Loucy (cell line): ENCODE results near the gene NTHL1.

Experiments used
- H2AFZ ChIP-seq: fragments of 200-600 bp; sonication (generic); 2 replicates; pipeline ENCODE4 v1.6.0; 2016; ENCODE audit warnings: antibody characterized with exemption, mild to moderate bottlenecking, low read length, moderate library complexity
- H3F3A ChIP-seq: fragments of 200-600 bp; 2 replicates; pipeline ENCODE4 v1.6.0; 2016; ENCODE audit warnings: antibody characterized with exemption, low read depth, mild to moderate bottlenecking
- H3K27me3 ChIP-seq: fragments of 200-600 bp; sonication (generic); 2 replicates; pipeline ENCODE4 v1.6.1; 2014; ENCODE audit warnings: low read length, mild to moderate bottlenecking; ENCODE audit not compliant: insufficient read depth, poor library complexity, severe bottlenecking
- H3K36me3 ChIP-seq: fragments of 200-600 bp; sonication (generic); 2 replicates; pipeline ENCODE4 v1.6.1; 2016; ENCODE audit warnings: low read length; ENCODE audit not compliant: insufficient read depth
- H3K4me1 ChIP-seq: fragments of 200-600 bp; sonication (generic); 2 replicates; pipeline ENCODE4 v1.5.1; 2014; ENCODE audit warnings: low read length, mild to moderate bottlenecking; ENCODE audit not compliant: insufficient read depth, poor library complexity, severe bottlenecking
- H3K4me2 ChIP-seq: fragments of 200-600 bp; sonication (generic); 2 replicates; pipeline ENCODE4 v1.6.0; 2014; ENCODE audit warnings: antibody characterized with exemption, low read length, low read depth, mild to moderate bottlenecking; ENCODE audit not compliant: poor library complexity, severe bottlenecking
- H3K4me3 ChIP-seq: fragments of 200-600 bp; sonication (generic); 2 replicates; pipeline ENCODE4 v1.5.1; 2014; ENCODE audit warnings: low read length, mild to moderate bottlenecking, mixed read lengths; ENCODE audit not compliant: poor library complexity, severe bottlenecking
- H3K79me2 ChIP-seq: fragments of 200-600 bp; sonication (generic); 2 replicates; pipeline ENCODE4 v1.6.1; 2014; ENCODE audit warnings: low read length; ENCODE audit not compliant: insufficient read depth
- H3K9ac ChIP-seq: fragments of 200-600 bp; sonication (generic); 2 replicates; pipeline ENCODE4 v1.6.0; 2014; ENCODE audit warnings: mild to moderate bottlenecking, low read depth, low read length, moderate library complexity; ENCODE audit not compliant: poor library complexity, severe bottlenecking
- H3K9me2 ChIP-seq: fragments of 200-600 bp; sonication (generic); replicated peaks from 2 replicates; pipeline ENCODE4 v1.6.1; 2016; ENCODE audit warnings: low read depth, low read length, mixed read lengths
- H3K9me3 ChIP-seq: fragments of 200-600 bp; sonication (generic); 2 replicates; pipeline ENCODE4 v1.6.1; 2014; ENCODE audit warnings: mild to moderate bottlenecking, antibody characterized with exemption, low read length, low read depth; ENCODE audit not compliant: insufficient read depth
- H4K20me1 ChIP-seq: fragments of 200-600 bp; sonication (generic); 2 replicates; pipeline ENCODE4 v1.6.0; 2014; ENCODE audit warnings: antibody characterized with exemption, low read length, mild to moderate bottlenecking; ENCODE audit not compliant: insufficient read depth, poor library complexity, severe bottlenecking
- EZH2phosphoT487 ChIP-seq: fragments of 200-600 bp; IDR thresholded peaks from 2 replicates; pipeline ENCODE4 v1.6.1; 2018; ENCODE audit warnings: antibody characterized with exemption, mild to moderate bottlenecking, moderate library complexity, borderline replicate concordance
- TF ChIP-seq, protein P1 (sequence below): fragments of 200-600 bp; sonication (generic); conservative IDR thresholded peaks from 2 replicates; pipeline ENCODE4 v1.5.1; 2014; ENCODE audit warnings: mild to moderate bottlenecking, antibody characterized with exemption, low read length

The NTHL1 gene

GRCh38 chr16:2078691-2079090 lies 31.1 kb upstream of the NTHL1 start:
- H3K36me3 ChIP-seq: no peaks in the 10 kb centered on the region
- H3K79me2 ChIP-seq: no peaks in the 10 kb centered on the region
- no peak overlapping the region for H3K4me3 ChIP-seq
- no peak overlapping the region for H3K4me2 ChIP-seq
- H3K4me1 ChIP-seq: no peaks in the 10 kb centered on the region
- H3F3A ChIP-seq: no peaks in the 10 kb centered on the region
- no peak overlapping the region for H3K9ac ChIP-seq
- TF ChIP-seq, protein P1, sequence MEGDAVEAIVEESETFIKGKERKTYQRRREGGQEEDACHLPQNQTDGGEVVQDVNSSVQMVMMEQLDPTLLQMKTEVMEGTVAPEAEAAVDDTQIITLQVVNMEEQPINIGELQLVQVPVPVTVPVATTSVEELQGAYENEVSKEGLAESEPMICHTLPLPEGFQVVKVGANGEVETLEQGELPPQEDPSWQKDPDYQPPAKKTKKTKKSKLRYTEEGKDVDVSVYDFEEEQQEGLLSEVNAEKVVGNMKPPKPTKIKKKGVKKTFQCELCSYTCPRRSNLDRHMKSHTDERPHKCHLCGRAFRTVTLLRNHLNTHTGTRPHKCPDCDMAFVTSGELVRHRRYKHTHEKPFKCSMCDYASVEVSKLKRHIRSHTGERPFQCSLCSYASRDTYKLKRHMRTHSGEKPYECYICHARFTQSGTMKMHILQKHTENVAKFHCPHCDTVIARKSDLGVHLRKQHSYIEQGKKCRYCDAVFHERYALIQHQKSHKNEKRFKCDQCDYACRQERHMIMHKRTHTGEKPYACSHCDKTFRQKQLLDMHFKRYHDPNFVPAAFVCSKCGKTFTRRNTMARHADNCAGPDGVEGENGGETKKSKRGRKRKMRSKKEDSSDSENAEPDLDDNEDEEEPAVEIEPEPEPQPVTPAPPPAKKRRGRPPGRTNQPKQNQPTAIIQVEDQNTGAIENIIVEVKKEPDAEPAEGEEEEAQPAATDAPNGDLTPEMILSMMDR: no peak
- TF ChIP-seq EZH2phosphoT487: no peak
- H3K9me3 ChIP-seq: no peaks in the 10 kb centered on the region
- no peak overlapping the region for H2AFZ ChIP-seq
- H3K9me2 ChIP-seq: no peaks in the 10 kb centered on the region
- H4K20me1 ChIP-seq: no peaks in the 10 kb centered on the region
- no peaks in the 10 kb centered on the region for H3K27me3 ChIP-seq

GRCh38 chr16:2078096-2078495 lies 30.5 kb upstream of the NTHL1 start:
- Histone ChIP-seq H3K79me2 (no peaks in the 10 kb centered on the region), H3K9me2 (no peaks in the 10 kb centered on the region), H3K4me2 (no peak overlapping the region), H3K4me1 (no peaks in the 10 kb centered on the region), H3K4me3 (no peak overlapping the region), H4K20me1 (no peaks in the 10 kb centered on the region), H3K9me3 (no peaks in the 10 kb centered on the region), H3K27me3 (no peaks in the 10 kb centered on the region), H3K36me3 (no peaks in the 10 kb centered on the region), H3F3A (no peaks in the 10 kb centered on the region), H2AFZ (no peak overlapping the region), H3K9ac (no peak overlapping the region)
- no peak for TF ChIP-seq EZH2phosphoT487
- TF ChIP-seq, protein P1: no peak

DNA sequence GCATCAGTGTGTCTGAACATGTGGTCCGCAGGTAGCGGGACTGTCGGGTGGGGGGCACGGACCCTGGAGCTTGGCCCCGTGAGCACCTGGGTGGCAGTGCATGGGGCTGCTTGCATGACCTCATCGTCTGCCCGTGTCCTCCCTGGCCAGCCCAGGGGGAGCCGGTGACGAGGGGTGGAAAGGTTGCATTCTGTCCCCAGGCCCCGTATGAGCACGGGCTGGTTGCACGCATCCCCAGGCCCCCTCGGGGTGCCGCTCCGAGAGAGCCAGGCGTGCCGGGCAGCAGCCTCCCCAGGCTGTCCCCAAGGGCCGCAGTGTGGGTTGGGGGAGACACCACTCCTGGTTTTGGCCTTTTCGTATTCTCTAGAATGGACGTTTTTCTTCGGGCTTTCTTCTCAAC lies 30.1 kb upstream of the NTHL1 start:
- no peak for TF ChIP-seq EZH2phosphoT487
- TF ChIP-seq, protein P1: no peak
- Histone ChIP-seq H3K4me3 (no peak overlapping the region), H3K4me2 (no peak overlapping the region), H2AFZ (no peak overlapping the region), H3K9ac (no peak overlapping the region), H3K27me3 (no peaks in the 10 kb centered on the region), H3F3A (no peaks in the 10 kb centered on the region), H3K4me1 (no peaks in the 10 kb centered on the region), H3K36me3 (no peaks in the 10 kb centered on the region), H4K20me1 (no peaks in the 10 kb centered on the region), H3K79me2 (no peaks in the 10 kb centered on the region), H3K9me3 (no peaks in the 10 kb centered on the region), H3K9me2 (no peaks in the 10 kb centered on the region)
